Measurements from ENCODE around the gene CTNS.

DNA sequence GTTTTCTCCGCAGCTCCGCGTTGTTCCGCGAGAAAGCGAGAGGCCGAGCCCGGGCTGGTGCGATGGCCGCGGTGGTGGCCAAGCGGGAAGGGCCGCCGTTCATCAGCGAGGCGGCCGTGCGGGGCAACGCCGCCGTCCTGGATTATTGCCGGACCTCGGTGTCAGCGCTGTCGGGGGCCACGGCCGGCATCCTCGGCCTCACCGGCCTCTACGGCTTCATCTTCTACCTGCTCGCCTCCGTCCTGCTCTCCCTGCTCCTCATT is 32.5 kb downstream of the CTNS start:
- TF ChIP-seq YY1 (IDR thresholded peaks at IDR 0.05; ENCODE audit: low read depth): no peak
- TF ChIP-seq EP300 (IDR thresholded peaks at IDR 0.05; ENCODE audit: borderline replicate concordance): no peak
- no peak for TF ChIP-seq USF1 (IDR thresholded peaks at IDR 0.05)
- TF ChIP-seq TAF1 (IDR thresholded peaks at IDR 0.05; ENCODE audit: low read depth): no peak
- TF ChIP-seq CREB1 (IDR thresholded peaks at IDR 0.05; ENCODE audit: low read depth): no peak
- no peak for TF ChIP-seq NFIC (IDR thresholded peaks at IDR 0.05)
- no peak for TF ChIP-seq CEBPB (IDR thresholded peaks at IDR 0.05)
- TF ChIP-seq, protein P1, sequence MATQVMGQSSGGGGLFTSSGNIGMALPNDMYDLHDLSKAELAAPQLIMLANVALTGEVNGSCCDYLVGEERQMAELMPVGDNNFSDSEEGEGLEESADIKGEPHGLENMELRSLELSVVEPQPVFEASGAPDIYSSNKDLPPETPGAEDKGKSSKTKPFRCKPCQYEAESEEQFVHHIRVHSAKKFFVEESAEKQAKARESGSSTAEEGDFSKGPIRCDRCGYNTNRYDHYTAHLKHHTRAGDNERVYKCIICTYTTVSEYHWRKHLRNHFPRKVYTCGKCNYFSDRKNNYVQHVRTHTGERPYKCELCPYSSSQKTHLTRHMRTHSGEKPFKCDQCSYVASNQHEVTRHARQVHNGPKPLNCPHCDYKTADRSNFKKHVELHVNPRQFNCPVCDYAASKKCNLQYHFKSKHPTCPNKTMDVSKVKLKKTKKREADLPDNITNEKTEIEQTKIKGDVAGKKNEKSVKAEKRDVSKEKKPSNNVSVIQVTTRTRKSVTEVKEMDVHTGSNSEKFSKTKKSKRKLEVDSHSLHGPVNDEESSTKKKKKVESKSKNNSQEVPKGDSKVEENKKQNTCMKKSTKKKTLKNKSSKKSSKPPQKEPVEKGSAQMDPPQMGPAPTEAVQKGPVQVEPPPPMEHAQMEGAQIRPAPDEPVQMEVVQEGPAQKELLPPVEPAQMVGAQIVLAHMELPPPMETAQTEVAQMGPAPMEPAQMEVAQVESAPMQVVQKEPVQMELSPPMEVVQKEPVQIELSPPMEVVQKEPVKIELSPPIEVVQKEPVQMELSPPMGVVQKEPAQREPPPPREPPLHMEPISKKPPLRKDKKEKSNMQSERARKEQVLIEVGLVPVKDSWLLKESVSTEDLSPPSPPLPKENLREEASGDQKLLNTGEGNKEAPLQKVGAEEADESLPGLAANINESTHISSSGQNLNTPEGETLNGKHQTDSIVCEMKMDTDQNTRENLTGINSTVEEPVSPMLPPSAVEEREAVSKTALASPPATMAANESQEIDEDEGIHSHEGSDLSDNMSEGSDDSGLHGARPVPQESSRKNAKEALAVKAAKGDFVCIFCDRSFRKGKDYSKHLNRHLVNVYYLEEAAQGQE (IDR thresholded peaks at IDR 0.05; ENCODE audit: low read depth): no peak
- TF ChIP-seq MAX (IDR thresholded peaks at IDR 0.05): no peak
- no peak for TF ChIP-seq EGR1 (IDR thresholded peaks at IDR 0.05)
- no peak for TF ChIP-seq ZBTB7A (IDR thresholded peaks at IDR 0.05; ENCODE audit: low read depth)
